HG03439 (cell line): ENCODE data around the gene ORM2.

Experiments used
- ATAC-seq: cut with Tn5 transposase; IDR thresholded peaks from one replicate; pipeline ENCODE4 v1.9.1; 2021; ENCODE audit warnings: mild to moderate bottlenecking, moderate library complexity; ENCODE audit not compliant: unreplicated experiment

ORM2 gene

DNA sequence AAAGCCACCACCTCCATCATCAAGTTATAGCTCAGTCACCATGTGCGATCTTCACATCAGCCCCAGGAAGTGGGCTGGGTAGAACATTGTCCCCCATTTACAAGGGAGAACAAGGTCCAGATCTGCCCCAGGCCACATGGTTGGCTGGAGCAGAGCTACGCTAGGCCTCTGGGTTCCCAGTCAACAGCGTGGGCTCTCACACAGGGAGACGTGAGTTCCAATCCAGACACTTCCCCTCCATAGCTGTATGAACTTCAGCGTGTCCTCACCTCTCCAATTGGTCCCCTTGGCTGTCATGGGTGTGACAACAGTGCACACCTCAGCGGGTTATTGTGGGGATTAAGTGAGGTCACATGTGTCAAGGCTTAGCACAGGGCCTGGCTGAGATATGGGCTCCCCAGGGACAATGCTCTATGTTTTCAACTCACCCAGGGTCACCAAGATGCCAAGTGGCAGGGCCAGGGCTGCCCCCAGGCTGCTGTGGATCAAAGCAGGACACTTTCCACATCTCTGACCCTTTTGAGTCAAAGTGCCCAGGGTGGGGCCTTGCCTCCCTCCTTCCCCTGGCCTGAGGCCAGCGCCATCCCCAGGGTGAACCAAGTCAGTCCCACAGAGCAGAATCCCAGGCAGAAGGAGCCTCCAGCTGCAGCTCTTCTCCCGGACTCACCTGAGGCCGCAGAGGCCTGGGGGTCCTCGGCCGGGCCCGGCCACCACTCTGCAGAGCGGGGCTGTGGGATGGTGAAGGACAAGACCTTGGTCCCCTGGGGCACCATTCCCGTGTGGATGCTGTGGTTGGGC is 38.3 kb downstream of the ORM2 start:
- ATAC-seq, result no peak

DNA sequence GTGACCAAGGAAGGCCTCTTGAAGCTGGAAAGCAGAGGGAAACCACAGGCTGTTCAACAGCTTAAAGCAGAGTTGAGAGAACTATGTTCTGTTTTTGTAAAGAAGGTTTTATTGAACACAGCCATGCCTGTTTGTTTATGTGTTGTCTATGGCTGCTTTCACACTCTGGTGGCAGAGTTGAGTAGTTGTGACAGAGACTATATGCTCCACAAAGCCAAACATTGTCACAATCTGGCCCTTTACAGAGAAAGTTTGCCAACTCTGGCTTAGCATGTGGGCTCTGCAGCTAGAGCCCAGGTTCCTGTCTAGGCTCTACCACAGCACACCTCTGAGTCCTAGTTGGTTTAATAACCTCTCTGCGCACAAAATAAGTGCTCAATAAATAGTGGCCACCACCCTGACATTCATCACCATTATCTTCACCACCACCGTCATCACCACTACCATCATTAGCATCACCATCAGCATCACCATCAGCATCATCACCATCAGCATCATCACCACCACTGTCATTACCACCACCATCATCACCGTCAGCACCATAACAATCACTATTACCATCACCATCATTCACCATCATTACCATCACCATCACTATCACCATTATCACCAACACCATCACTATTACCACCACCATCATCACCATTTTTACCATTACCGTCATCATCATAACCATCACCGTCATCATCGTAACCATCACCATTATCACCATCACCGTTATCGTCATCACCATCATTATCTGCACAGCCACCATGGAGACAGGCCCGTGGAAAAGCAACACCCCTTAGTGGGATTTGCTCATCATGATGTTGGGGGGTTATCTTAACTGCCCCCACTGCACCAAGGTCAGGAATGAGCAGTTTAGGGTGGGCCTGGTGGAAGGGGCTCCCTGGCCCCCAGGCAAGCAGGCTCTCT is 39.8 kb downstream of the ORM2 start:
- ATAC-seq, result no peak

DNA sequence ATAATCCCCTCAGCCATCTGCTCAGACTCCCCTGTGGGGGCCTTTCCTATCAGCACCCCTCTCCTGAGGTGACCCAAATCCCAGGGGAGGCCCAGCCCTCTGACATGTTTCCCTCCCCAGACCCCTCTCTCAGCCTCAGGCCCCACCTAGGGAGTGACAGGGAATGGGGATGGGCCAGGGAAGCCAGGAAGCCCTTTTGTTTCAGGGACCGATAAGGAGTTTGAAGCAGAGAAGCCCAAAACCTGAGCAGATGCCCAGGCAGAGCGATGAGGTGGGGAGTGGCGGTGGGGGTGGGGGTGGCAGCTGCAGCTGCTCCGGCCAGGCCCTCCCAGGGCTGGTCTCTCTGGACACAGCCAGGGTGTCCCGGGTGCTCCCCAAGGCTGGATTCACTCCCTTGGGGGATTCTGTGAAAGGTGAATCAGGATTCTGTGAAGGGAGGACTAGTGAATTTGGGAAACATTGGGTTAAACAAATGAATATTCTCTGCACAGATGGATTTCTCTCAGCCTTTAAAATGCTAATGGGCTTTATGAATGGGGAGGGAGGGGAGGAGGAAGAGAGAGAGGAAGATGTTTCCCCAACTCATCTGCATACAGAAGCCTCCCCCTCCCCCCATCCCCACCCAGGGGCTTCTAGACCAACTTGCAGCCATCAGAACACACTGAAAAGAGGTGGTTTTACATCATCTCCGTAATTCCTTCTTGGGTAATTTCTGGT is 40.7 kb downstream of the ORM2 start:
- no peak for ATAC-seq

DNA sequence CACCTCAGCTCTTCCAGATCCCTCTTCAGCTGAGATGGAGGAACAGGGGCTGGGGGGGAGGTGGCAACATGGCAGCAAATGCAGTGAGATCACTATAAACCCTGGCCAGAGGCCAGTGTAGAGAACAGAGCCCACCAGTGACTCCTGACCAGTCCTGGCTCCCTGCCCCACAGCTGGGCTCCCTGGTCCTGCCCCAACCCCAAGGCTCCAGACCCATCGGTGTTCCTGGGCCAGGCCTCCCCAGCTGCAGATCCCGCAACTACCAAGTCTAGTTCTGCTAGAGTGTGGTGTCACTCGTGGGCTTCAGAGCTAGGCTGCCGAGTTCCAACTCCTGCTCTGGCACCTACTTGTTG is 41.3 kb downstream of the ORM2 start:
- no peak for ATAC-seq

DNA sequence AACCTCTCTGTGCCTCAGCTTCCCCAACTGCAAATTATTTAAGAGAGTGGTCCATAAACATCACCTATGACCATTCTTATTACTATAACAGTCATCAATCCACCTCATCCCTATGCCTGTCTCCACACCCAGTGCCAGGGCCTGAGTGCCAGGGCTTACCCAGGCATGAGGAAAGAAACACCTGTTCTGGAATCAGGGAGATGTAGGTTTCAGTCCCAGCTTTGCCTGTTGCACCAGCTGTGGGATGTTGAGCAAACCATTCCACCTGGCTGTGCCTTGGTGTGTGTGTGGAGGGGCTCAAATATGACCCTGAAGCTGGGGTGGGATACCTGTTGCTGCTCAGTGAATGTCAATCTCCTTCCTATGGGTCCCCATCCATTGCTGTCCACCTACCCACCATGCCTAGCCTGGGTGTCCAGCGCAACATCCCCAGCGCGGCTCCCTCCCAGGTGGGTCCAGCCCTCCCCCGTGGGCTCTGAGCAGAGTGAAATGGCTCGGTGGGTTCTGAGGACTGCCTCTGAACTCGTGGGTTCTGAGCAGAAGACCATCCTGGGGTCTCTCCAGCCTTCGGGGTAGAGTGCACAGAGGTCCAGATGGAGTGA is 41.8 kb downstream of the ORM2 start:
- no peak for ATAC-seq

DNA sequence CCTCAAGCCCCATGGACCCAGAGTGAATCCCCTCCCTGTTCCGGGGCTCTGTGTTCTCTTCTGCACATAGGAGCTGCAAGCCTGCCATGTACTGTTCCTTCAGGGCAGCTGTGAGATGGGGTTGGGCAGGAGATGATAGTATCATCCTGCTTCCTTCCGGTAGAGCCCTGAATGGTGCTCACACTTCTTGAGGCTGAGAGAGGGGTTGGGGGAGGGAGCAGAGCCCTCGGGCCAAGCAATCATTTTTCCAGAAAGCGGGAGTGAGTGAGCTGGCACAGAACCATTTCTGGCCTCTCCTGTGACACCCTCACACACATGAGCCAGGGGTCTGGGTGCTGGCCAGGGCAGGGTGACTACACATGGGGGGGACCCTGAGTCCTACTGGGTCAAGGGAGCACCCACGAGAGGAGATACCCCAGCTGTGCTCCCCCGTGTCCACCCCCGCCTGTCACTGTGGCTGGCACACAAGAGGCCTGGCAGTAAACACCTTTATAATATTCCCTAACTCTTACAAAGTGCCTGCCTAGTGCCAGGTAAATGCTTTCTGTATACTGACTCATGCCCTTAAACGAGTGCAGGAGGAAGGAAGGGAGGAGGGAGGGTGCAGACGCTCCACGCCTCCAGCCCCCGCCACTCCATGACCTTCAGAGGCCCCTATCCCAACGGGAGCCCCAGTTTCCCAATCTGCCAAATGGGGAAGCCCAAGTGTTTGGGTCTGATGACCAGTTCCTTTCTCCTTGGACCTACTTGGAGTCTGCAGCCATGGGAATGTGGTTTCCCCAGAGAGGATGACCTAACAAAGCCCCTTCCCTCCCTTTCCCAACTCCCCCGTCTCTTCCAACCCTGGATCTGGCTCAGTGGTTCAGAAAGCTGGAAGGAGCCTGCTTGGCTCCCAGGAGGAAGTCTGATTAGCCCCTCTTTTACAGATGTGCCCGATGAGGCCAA is 42.6 kb downstream of the ORM2 start:
- ATAC-seq, result no peak

DNA sequence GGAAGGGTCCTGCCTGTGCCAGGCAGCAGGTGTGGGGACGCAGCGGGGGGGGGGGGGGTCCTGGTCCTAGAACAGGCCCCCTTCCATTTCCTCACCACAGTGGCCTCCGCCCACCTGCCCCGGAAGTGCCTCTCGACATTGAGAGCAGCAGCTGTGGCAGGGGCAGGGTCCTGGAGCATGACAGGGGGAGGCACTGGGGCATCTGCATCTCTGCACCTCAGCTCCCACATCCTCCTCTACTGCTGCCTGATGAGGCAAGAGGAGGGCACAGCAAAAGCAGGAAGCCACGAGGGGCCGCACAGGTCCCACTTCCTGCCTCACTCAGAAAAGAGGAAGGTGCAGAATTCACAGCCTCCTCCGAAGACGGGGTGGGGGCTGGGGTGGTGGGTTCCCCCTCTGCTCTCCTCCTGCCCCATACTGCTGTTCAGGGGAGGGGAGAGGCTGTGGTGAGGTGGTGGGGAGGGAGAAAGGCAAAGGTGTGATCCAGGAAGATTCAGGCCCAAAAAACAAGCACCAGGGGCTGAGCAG is 43.3 kb downstream of the ORM2 start:
- peak; percentile 90 for ATAC-seq

DNA sequence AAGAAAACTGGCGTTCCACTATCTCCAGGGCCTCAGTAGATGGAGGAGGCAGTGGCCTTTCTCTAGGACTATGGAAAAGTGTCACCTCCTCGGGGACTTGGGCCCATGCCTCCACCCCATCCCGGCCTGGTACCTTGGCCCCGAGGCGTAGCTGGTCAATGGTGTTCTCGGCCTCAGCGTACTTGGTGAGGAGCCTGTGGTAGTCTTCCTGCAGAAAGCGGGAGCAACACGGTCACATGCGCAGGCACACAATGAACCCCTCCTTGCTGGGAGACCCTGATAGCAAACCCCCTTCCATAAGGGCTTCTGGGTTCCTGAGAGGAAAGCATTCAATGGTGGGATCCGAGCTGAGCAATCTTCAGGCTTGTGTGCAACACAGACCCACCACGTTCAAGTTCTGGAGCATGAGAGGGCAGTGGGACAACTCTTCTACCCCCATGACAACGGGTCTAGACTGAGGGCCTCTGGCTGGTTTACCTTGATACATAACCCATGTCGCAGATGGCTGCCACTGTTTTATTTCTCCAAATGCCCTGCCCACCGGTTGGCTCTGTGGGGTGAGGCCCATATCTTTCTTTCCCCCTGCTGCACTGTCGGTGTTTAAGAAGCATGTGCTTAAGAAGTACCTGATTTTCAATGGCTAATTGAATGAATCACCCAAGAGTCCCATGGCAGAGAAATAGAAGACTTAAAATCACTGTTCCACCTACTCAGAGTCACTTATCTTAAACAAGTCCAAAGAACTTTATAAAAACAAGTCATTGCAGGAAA is 44.5 kb downstream of the ORM2 start:
- no peak for ATAC-seq

DNA sequence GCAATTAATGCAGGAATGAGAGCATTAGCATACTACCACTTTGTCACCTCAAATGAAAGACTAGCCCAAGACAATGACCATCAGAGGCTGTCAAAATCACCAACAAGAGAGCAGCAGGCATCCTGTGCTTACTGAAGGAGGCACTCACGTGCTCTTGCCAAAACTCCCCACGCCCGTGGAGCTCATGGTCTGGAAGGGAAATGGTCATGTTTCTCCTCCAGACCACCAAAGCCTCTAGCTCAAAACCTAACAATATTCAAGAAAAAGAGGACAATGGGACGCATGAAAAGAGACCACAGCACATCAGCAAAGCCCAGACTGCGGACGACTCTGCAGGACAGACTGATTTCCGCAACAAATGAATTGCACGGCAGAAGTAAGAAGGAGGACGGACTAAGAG is 45.3 kb downstream of the ORM2 start:
- no peak for ATAC-seq

DNA sequence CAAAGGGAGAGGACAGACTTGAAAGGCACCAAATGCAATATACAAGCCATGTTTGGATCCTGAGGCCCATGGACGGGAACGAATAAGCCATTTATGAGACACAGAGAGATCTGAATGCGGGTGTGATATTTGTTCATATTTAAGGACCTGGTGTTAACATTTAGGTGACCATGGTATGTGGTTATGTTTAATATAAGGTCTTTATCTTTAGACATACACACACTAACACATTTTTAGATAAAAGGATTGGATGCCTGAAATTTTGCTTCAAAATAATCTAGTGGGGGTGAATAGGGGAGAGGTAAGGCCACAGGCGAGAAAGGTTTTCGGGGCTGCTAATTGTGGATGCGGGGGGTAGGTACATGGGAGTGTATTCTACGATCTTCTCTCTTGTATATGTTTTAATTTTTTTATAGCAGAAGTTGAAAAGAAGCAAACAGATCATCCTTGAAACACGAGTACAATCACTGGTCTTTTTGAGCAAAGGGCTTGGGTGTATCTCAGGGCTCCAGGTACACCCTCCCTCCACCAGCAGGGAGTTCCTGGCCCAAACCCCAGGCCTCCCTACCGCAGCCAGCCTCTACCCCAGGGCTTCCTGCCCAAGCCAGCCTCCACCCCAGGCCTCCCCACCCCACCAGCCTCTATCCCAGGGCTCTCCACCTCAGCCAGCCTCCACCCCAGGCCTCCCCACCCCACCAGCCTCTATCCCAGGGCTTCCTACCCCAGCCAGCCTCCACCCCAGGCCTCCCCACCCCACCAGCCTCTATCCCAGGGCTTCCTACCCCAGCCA is 45.9 kb downstream of the ORM2 start:
- ATAC-seq, result no peak

DNA sequence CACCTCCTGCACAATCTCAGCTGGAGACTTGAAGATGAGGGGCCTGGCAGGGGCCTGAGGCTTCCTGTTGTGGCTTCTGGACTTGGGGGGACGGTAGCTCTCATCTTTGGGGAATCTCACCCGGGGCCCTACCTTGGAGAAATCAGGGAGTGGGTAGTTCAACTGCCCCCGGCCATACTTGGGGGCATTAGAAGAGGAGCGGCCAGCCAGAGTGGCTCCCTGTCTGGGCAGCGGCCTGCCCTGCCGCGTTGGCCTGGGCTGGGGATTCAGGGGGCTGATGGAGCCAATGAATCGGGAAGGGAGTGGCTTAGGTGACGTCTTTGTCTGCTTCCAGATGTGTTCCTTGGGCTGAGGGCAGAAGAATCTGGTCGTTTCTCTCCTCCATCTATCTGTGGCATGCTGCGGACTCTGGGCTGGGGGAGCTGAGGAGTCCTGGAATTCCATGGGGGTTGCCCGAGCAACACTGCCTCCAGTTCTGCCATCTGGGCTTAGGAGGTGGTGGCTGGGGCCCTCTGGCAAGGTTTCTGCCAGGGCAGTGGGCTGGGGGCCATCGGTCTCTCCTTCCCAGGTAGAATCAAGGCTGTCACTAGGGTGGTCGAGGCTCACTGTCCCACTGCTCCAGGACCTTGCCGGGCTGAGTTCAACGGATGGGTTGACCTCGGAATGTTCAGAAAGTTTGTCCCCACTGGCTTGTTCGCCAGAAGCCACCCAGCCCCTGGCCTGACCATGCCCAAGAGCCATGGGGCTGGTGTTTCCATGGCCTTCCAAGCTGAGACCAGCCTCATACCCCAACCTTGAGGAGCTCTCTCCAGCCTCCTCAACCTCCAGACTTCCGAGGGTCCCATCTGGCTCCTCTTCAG is 47.1 kb downstream of the ORM2 start:
- ATAC-seq, result no peak

DNA sequence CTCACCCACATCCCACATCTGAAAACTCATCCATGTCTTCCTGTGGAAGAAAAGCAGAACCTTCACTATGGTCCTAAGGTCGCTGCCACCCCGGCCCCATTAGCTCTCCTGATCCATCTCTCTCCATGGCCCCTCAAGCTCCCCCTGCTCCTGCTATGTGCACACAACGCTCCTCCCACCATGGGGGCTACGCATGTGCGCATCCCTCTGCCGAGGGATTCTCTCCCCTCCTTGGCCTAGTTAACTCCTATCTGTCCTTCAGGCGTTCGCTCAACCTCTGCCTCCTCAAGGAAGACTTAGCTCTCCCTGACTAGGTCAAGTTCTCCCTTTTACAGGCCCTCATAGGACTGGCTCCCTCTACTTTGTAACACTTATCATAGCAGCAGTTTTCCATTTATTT is 48.3 kb downstream of the ORM2 start:
- ATAC-seq, result no peak

DNA sequence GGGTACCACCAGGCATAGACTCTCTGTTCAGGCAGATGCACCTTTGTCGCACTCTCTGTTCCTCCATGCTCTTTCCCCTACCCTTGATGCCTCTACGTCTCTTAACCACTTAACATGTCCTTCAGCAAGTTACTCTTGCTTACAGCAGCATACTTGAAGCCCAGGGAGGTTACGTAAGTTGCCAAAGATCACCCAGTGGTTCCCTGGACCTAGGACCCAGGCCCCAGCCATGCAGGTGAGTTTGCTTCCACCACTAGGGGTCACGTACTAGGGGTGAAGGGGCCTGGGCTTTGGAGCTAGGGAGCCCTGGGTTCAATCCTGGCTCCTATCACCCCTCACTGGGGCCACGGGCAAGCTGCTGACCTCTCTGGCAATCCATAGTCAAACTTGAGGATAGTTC is 49.2 kb downstream of the ORM2 start:
- no peak for ATAC-seq
